GM12878 (cell line): ENCODE data around the gene KCTD6. TPM values are rescaled to one million over a fixed set of nuclear protein-coding genes. Genes with fewer than 3 reads are reported as not detected.

Experiments used
- ATAC-seq: fragments of 200-7000 bp; cut with Tn5 transposase; 3 replicates; pipeline ENCODE4 v1.9.1; 2020; ENCODE audit warnings: mild to moderate bottlenecking, moderate library complexity
- BruUV-seq: library from RNA; stranded (reverse); fragments of 400-500 nt; replicated peaks from 2 replicates; lab custom pipeline; 2021; lab: Mats Ljungman, UMichigan
- CTCF ChIA-PET: fragments of 300-600 bp; sonication (Branson Sonifier 250); formaldehyde crosslinking; extraction: SDS; loops from one replicate; lab custom pipeline; 2021; ENCODE audit warnings: inconsistent platforms; lab: Yijun Ruan, JAX
- POLR2A ChIA-PET: fragments of 350-600 bp; formaldehyde crosslinking; extraction: SDS; loops from one replicate; lab custom pipeline; 2021; ENCODE audit warnings: inconsistent platforms; lab: Charles Lee
- RAD21 ChIA-PET: fragments of 300-600 bp; sonication (Branson Sonifier 250); formaldehyde crosslinking; loops from one replicate; lab custom pipeline; 2023; ENCODE audit warnings: antibody characterized with exemption; ENCODE audit not compliant: unreplicated experiment; lab: Charles Lee
- SMC1A ChIA-PET: fragments of 300-600 bp; sonication (Branson Sonifier 250); formaldehyde crosslinking; loops from one replicate; lab custom pipeline; 2023; ENCODE audit not compliant: unreplicated experiment, uncharacterized antibody; lab: Charles Lee
- DNase-seq: peaks from one replicate; pipeline ENCODE4 v3.0.0-alpha.2; 2011; ENCODE audit warnings: low read depth, low spot score
- FAIRE-seq: peaks from 3 replicates; lab custom pipeline; 2011; peaks lifted over from hg19 to GRCh38; lab: Jason Lieb, UNC
- H2AFZ ChIP-seq: 2 replicates; pipeline ENCODE4 v1.6.0; 2011; ENCODE audit warnings: low read depth, low read length, control low read depth; ENCODE audit not compliant: control insufficient read depth
- H3K27ac ChIP-seq: 2 replicates; pipeline ENCODE4 v1.5.1; 2011; ENCODE audit warnings: control low read depth; ENCODE audit not compliant: control insufficient read depth, insufficient read depth
- H3K27me3 ChIP-seq, 2 experiments: replicated peaks in 1 of 2; 2 replicates each; pipeline versions ENCODE4 v1.6.0 to v1.6.1; 2011; ENCODE audit warnings: low read length in 1 of 2; ENCODE audit not compliant: control insufficient read depth in 2 of 2, insufficient read depth in 2 of 2
- H3K36me3 ChIP-seq, 2 experiments: 2 replicates each; pipeline ENCODE4 v1.5.1; 2011; ENCODE audit warnings: low read length in 1 of 2; ENCODE audit not compliant: control insufficient read depth in 2 of 2, insufficient read depth in 2 of 2
- H3K4me1 ChIP-seq: 2 replicates; pipeline ENCODE4 v1.6.1; 2011; ENCODE audit warnings: mild to moderate bottlenecking, low read length, moderate library complexity, mixed read lengths; ENCODE audit not compliant: control insufficient read depth, insufficient read depth
- H3K4me2 ChIP-seq: 2 replicates; pipeline ENCODE4 v1.6.0; 2011; ENCODE audit warnings: control low read depth; ENCODE audit not compliant: control insufficient read depth, insufficient read depth
- H3K4me3 ChIP-seq: fragments of 200-600 bp; sonication (generic); 2 replicates; pipeline ENCODE4 v1.5.1; 2016
- H3K79me2 ChIP-seq: 2 replicates; pipeline ENCODE4 v1.6.0; 2011; ENCODE audit warnings: low read length; ENCODE audit not compliant: control insufficient read depth, insufficient read depth
- H3K9ac ChIP-seq: 2 replicates; pipeline ENCODE4 v1.8.0; 2011; ENCODE audit warnings: low read length, control low read depth, mixed read lengths; ENCODE audit not compliant: control insufficient read depth, insufficient read depth
- H3K9me3 ChIP-seq: replicated peaks from 3 replicates; pipeline ENCODE4 v1.5.1; 2011; ENCODE audit warnings: mild to moderate bottlenecking, low read length; ENCODE audit not compliant: control insufficient read depth, insufficient read depth
- H4K20me1 ChIP-seq: 2 replicates; pipeline ENCODE4 v1.6.0; 2011; ENCODE audit not compliant: control insufficient read depth, insufficient read depth
- ASH2L ChIP-seq: fragments of 300-600, 200-600 bp; sonication (generic); IDR thresholded peaks from 2 replicates; pipeline ENCODE4 v1.6.1; 2017; ENCODE audit warnings: low read depth, mild to moderate bottlenecking, borderline replicate concordance
- E2F8 ChIP-seq: fragments of 450-650 bp; IDR thresholded peaks from 2 replicates; pipeline ENCODE4 v1.6.1; 2018; ENCODE audit warnings: mild to moderate bottlenecking, low read depth, moderate library complexity; ENCODE audit not compliant: partially characterized antibody
- MAX ChIP-seq: IDR thresholded peaks from 2 replicates; pipeline ENCODE4 v1.6.1; 2012; ENCODE audit warnings: low read depth, low read length, improper control_type of control experiment
- MYC ChIP-seq: IDR thresholded peaks from 2 replicates; pipeline ENCODE4 v1.6.1; 2011; ENCODE audit warnings: mild to moderate bottlenecking, low read length, moderate library complexity, inconsistent platforms; ENCODE audit not compliant: insufficient read depth, insufficient replicate concordance, insufficient read length, severe bottlenecking
- NBN ChIP-seq: fragments of 450-650 bp; IDR thresholded peaks from 2 replicates; pipeline ENCODE4 v1.6.1; 2016
- PAX8 ChIP-seq: fragments of 450-650 bp; IDR thresholded peaks from 2 replicates; pipeline ENCODE4 v1.6.1; 2017; ENCODE audit warnings: mild to moderate bottlenecking, moderate library complexity
- PKNOX1 ChIP-seq: fragments of 450-650 bp; IDR thresholded peaks from 2 replicates; pipeline ENCODE4 v1.6.1; 2016; ENCODE audit warnings: mild to moderate bottlenecking
- POLR2AphosphoS5 ChIP-seq: IDR thresholded peaks from 2 replicates; pipeline ENCODE4 v1.6.1; 2011; ENCODE audit warnings: mild to moderate bottlenecking, low read length, inconsistent platforms
- RBBP5 ChIP-seq: fragments of 200-600 bp; sonication (generic); conservative IDR thresholded peaks from 2 replicates; pipeline ENCODE4 v1.6.1; 2016
- USF1 ChIP-seq: IDR thresholded peaks from 2 replicates; pipeline ENCODE4 v1.6.1; 2011; ENCODE audit warnings: borderline replicate concordance, low read depth, mild to moderate bottlenecking, moderate library complexity, mixed read lengths, low read length; ENCODE audit not compliant: insufficient read depth; ENCODE audit errors: extremely low read length
- WRNIP1 ChIP-seq: IDR thresholded peaks from 2 replicates; pipeline ENCODE4 v1.6.1; 2011; ENCODE audit warnings: low read depth, low read length, improper control_type of control experiment, borderline replicate concordance
- ZBTB33 ChIP-seq: fragments of 450-650 bp; IDR thresholded peaks from 2 replicates; pipeline ENCODE4 v1.6.1; 2017; ENCODE audit warnings: mild to moderate bottlenecking
- ZNF274 ChIP-seq: IDR thresholded peaks from one replicate; pipeline ENCODE4 v1.8.0; 2011; ENCODE audit not compliant: insufficient read length, insufficient read depth
- WGBS: methylation state at CpG from one replicate; pipeline ENCODE4 v1.1.6; 2016; ENCODE audit warnings: low lambda C conversion rate; ENCODE audit not compliant: insufficient replicate concordance, insufficient coverage; ENCODE audit errors: missing lambda C conversion rate; 5-methylcytosine and 5-hydroxymethylcytosine counted together
- in situ Hi-C: fragments of 300-500 bp; cut with MboI; formaldehyde crosslinking; loops from 9 replicates; pipeline ENCODE4 v1.14.3; 2018; ENCODE audit warnings: mixed read lengths
- intact Hi-C: fragments of 100-400 bp; cut with micrococcal nuclease; formaldehyde crosslinking; loops from one replicate; pipeline ENCODE4 v1.14.2; 2022; ENCODE audit not compliant: unreplicated experiment
- polyA plus RNA-seq, 11 experiments: library from polyadenylated mRNA; depleted of rRNA in 4 of 11; unstranded in 6 of 11; stranded (reverse) in 5 of 11; fragments of >200 nt; fragmentation: Nextera tagmentation in 4 of 11; fragmentation: Illumina TruSeq in 1 of 11; extraction: Ambion mirVana in 4 of 11; extraction: Trizol in 1 of 11; gene quantifications; 1 replicate in 1 of 11; 2 replicates in 10 of 11; pipeline versions ENCODE4 v1.2.1 to v1.2.3, GENCODE V29; 2011 to 2016; ENCODE audit warnings: inconsistent platforms in 2 of 11, missing spikeins in 2 of 11, low read depth in 1 of 11
- total RNA-seq, 4 experiments: library from RNA; depleted of rRNA in 3 of 4; stranded (reverse); fragments of >200 nt in 3 of 4; fragmentation: Illumina TruSeq in 1 of 4; extraction: Trizol in 1 of 4; gene quantifications; 2 replicates each; pipeline versions ENCODE4 v1.2.1 to v1.2.3, GENCODE V29; 2013 to 2021

KCTD6 gene
- total and polyA plus RNA-seq, 10 of the 15 experiments (the other 5 are each of a cell fraction or from before 2014, with no cell fraction given): 5.2 to 10.7 (median 8.7) TPM

GRCh38 chr3:58539626-58540025, 47.7 kb downstream of the KCTD6 start:
- FAIRE-seq (no peak), DNase-seq (no peak), ATAC-seq (no peak)
- H3K27ac ChIP-seq: no peak overlapping the region
- ChIA-PET RAD21 (no interaction called here), CTCF (interaction anchor here (0.6 to 1.2 kb wide), 5 partner anchors 26 to 233 kb away, joined by 3 to 7 read pairs (median 3); partner anchors contain the start of genes HTD2 and RPP14), SMC1A (interaction anchor here (1.5 to 1.7 kb wide), 2 partner anchors 11 to 90 kb away, joined by 3 read pairs; no protein-coding TSS in a partner anchor), POLR2A (no interaction called here)
- intact Hi-C loops (no loop called here), in situ Hi-C loops (loop anchor here (10.0 kb wide), 1 partner anchor 215 kb away; no protein-coding TSS in a partner anchor)
- no peak overlapping the region for H3K9ac ChIP-seq
- H3K4me3 ChIP-seq: no peak overlapping the region
- H3K27me3 ChIP-seq: no peaks in the 10 kb centered on the region; a peak in 1 of 4 replicates
- H3K36me3 ChIP-seq: no peaks in the 10 kb centered on the region
- H3K4me2 ChIP-seq: no peak overlapping the region
- no peaks in the 10 kb centered on the region for H3K79me2 ChIP-seq
- TF ChIP-seq USF1 (no peak), POLR2AphosphoS5 (no peak), NBN (no peak), WRNIP1 (no peak), RBBP5 (no peak), PAX8 (no peak), ZNF274 (no peak), ZBTB33 (no peak), PKNOX1 (no peak), E2F8 (no peak), MAX (no peak), ASH2L (no peak), MYC (no peak)
- H3K4me1 ChIP-seq: no peaks in the 10 kb centered on the region
- H2AFZ ChIP-seq: no peak overlapping the region
- WGBS: 49% methylated on average over 10 of the region's 10 CpGs
- BruUV-seq: no TSS peak
- no peaks in the 10 kb centered on the region for H4K20me1 ChIP-seq
- H3K9me3 ChIP-seq: no peaks in the 10 kb centered on the region
